ENCODE results near the gene GPR135.

DNA sequence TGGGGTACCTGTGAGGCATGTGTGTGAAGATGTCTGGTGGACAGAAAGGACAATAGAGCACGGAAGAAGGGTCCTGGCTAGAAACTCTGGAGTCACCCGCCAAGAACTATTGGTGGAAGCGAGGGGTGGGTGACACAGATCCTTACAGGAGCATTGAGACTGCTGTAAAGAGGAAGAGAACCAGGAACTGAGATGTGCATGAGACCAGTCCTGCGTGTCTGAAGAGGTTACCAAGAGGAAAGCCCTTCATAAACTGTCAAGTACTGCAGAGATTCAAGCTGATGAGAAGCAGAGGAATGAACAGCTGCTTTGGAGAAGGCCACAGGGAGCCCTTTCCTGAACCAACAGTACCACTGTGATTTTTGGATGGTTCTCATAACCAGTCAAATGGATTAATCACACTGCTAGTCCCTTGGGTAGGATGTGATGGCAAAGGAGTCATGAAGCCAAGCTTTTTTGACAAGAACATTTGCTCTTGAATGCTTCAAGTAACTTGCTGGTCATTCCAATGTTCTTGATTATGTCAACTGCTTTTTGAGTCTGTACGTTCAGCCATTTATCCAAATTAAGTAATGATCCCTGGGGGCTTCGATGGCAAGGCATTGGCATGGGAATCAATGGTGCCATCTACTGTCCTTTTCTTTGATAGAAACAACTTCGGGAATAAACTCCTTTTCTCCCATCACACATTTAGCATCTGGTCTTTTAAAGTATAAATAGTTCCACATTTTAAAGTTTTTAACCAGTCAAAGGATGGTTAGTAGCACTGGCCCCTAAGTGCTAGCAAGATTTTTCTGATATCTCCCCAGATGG lies 42.9 kb downstream of the GPR135 start:
- TF ChIP-seq POLR2A (IDR thresholded peaks at IDR 0.05) (no peak), POLR2AphosphoS5 (IDR thresholded peaks at IDR 0.05; ENCODE audit: insufficient read depth in 1 of 2, low read depth in 1 of 2) (no peak)
- TF ChIP-seq, protein P1, sequence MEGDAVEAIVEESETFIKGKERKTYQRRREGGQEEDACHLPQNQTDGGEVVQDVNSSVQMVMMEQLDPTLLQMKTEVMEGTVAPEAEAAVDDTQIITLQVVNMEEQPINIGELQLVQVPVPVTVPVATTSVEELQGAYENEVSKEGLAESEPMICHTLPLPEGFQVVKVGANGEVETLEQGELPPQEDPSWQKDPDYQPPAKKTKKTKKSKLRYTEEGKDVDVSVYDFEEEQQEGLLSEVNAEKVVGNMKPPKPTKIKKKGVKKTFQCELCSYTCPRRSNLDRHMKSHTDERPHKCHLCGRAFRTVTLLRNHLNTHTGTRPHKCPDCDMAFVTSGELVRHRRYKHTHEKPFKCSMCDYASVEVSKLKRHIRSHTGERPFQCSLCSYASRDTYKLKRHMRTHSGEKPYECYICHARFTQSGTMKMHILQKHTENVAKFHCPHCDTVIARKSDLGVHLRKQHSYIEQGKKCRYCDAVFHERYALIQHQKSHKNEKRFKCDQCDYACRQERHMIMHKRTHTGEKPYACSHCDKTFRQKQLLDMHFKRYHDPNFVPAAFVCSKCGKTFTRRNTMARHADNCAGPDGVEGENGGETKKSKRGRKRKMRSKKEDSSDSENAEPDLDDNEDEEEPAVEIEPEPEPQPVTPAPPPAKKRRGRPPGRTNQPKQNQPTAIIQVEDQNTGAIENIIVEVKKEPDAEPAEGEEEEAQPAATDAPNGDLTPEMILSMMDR (IDR thresholded peaks at IDR 0.05), result no peak
